ENCODE results near the gene CD2BP2.

DNA sequence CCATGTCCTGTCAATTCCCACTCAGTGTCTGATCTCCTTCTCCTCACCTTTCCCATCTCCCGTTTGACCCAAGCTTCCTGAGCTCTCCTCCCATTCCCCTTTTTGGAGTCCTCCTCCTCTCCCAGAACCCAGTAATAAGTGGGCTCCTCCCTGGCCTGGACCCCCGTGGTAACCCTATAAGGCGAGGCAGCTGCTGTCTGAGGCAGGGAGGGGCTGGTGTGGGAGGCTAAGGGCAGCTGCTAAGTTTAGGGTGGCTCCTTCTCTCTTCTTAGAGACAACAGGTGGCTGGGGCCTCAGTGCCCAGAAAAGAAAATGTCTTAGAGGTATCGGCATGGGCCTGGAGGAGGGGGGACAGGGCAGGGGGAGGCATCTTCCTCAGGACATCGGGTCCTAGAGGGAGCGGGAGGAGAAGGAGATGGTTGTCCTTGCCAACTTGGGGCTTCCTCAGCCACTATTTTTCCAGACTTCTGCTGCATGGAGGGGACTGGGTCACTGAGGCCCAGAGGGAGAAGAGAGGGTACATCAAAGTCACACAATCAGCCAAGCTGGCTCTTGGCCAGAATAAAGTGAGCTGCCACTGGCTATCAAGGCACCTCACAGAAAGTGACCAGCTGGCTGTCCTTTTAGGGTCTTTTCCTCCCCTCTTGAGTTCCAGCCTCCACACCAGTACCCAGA, 17.1 kb upstream of the CD2BP2 start:
- TF ChIP-seq, protein P1, sequence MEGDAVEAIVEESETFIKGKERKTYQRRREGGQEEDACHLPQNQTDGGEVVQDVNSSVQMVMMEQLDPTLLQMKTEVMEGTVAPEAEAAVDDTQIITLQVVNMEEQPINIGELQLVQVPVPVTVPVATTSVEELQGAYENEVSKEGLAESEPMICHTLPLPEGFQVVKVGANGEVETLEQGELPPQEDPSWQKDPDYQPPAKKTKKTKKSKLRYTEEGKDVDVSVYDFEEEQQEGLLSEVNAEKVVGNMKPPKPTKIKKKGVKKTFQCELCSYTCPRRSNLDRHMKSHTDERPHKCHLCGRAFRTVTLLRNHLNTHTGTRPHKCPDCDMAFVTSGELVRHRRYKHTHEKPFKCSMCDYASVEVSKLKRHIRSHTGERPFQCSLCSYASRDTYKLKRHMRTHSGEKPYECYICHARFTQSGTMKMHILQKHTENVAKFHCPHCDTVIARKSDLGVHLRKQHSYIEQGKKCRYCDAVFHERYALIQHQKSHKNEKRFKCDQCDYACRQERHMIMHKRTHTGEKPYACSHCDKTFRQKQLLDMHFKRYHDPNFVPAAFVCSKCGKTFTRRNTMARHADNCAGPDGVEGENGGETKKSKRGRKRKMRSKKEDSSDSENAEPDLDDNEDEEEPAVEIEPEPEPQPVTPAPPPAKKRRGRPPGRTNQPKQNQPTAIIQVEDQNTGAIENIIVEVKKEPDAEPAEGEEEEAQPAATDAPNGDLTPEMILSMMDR (IDR thresholded peaks at IDR 0.05), result no peak
- TF ChIP-seq POLR2A (IDR thresholded peaks at IDR 0.05), result no peak

All from vagina (tissue), 2 donors.